Right renal pelvis (tissue), 4 donors: ENCODE measurements around the gene CCL19. TPM values are rescaled to one million over a fixed set of nuclear protein-coding genes. Genes with fewer than 3 reads are reported as not detected.

Experiments used
- DNase-seq, 4 donors: peaks; one replicate each; pipeline ENCODE4 v3.0.0-alpha.2; 2013; ENCODE audit warnings: low read depth in 4 of 4, low spot score in 3 of 4, missing footprints in 1 of 4
- polyA plus RNA-seq, 4 donors: library from polyadenylated mRNA; unstranded; fragments of 120-200 nt; gene quantifications; one replicate each; pipeline ENCODE4 v1.2.1, GENCODE V29; 2013; ENCODE audit not compliant: insufficient read length in 4 of 4

The CCL19 gene
- polyA plus RNA-seq, 4 donors, result 1.6 TPM; not detected in 3

DNA sequence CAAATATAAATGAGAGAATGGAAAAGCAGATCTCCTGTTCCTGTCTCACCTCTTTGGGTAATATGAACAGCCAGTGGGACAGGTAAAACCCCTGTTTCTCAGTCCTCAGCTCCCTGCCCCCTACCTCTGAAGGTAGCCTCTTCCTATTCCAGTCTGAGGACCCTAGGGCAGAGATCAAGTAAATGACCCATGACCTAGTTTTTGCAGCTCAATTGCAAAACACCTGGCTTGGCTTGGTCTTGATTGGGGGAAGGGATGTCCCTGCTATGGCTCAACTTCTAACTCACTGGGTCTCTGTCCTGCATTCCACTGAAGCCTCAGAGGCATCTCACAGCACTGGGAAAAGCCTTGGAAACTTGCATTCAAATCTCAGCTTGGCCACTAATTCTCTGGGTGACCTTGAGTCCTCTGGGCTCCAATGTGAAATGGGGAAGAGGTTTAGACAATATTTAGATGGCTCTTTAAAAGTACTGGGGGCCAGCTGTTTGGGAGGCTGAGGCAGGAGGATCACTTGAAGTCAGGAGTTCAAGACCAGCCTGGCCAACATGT lies 46.2 kb downstream of the CCL19 start:
- no peak for DNase-seq

DNA sequence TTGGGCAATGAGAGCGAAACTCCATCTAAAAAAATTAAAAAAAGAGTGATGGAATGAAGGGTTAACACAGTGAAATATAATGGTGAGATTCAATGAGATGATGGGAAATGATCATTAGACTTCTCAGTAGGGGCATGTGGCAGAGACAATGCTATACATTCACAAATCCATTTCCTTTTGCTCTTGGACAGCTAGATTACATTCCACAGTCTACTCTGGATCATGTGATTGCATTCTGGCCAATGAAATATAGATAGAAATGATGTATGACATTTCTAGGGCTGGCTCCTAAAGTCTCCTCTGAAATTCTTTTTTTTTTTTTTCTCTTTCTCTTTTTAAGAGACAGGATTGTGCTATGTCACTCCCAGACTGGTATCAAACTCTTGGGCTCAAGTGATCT lies 48.4 kb downstream of the CCL19 start:
- DNase-seq, result no peak

Other genes with a start within 250 kb of the CCL19 start
- 10 to 100 TPM; 13.7 to 15.4 (median 14.1) TPM for gene FAM219A, start 232.7 kb downstream of the CCL19 start, polyA plus RNA-seq
- 1 to 10 TPM; 1.9 to 2.2 (median 1.9) TPM for gene DNAI1, start 232.5 kb downstream of the CCL19 start, polyA plus RNA-seq
- gene ENHO, start 168.3 kb downstream of the CCL19 start, polyA plus RNA-seq, result 1 to 10 TPM in 3 of 4 donors, under 1 TPM in 1; 0.74 to 2.8 (median 1.8) TPM
- gene CNTFR, start 101.6 kb downstream of the CCL19 start, polyA plus RNA-seq, result 10 to 100 TPM; 42.5 to 53.8 (median 46.6) TPM
- 10 to 100 TPM; 23.9 to 36.7 (median 30.0) TPM for gene RPP25L, start 79.2 kb downstream of the CCL19 start, polyA plus RNA-seq
- 100 to 1,000 TPM in 2 of 4 donors, 10 to 100 TPM in 2; 95.5 to 108 (median 99.3) TPM for gene DCTN3, start 70.8 kb downstream of the CCL19 start, polyA plus RNA-seq
- under 1 TPM in 1 of 4 donors, not detected in 3; 0.12 TPM for gene ARID3C, start 62.2 kb downstream of the CCL19 start, polyA plus RNA-seq
- gene SIGMAR1, start 53.5 kb downstream of the CCL19 start, polyA plus RNA-seq, result 10 to 100 TPM; 48.2 to 52.6 (median 49.9) TPM
- 10 to 100 TPM; 65.4 to 71.6 (median 66.1) TPM for gene GALT, start 44.6 kb downstream of the CCL19 start, polyA plus RNA-seq
- 10 to 100 TPM; 47.7 to 66.7 (median 53.4) TPM for gene IL11RA, start 39.1 kb downstream of the CCL19 start, polyA plus RNA-seq
- gene CCL27, start 28.6 kb downstream of the CCL19 start, polyA plus RNA-seq, result under 1 TPM; 0.28 to 0.71 (median 0.54) TPM
- gene CCL21, start 18.9 kb upstream of the CCL19 start, polyA plus RNA-seq, result 10 to 100 TPM; 11.7 to 36.8 (median 23.6) TPM